Measurements from ENCODE around the gene DEGS1. TPM values are rescaled to one million over a fixed set of nuclear protein-coding genes. Genes with fewer than 3 reads are reported as not detected.
"Not testable (repeated sequence)": the region's sequence is repeated elsewhere in the genome, so short reads cannot be mapped to it uniquely, and the experiment has no call there.

DEGS1 gene
- total RNA-seq, 1 experiment from 2014 or later: 82.8 TPM

GRCh38 chr1:224205931-224206538 is 23.0 kb downstream of the DEGS1 start:
- H3K27ac ChIP-seq (ENCODE audit: low read length); intact Hi-C loops (cut with micrococcal nuclease; ENCODE audit: unreplicated experiment); POLR2A ChIA-PET; H3K4me1 ChIP-seq (ENCODE audit: control insufficient read depth, insufficient read depth, low read length); DNase-seq (ENCODE audit: low read depth, low spot score); H3K27me3 ChIP-seq (ENCODE audit: control insufficient read depth, insufficient read depth, low read length); H3K36me3 ChIP-seq (ENCODE audit: control insufficient read depth, insufficient read depth, low read length); BruUV-seq (replicated peaks); H3K4me3 ChIP-seq (ENCODE audit: low read depth in 2 of 2, low read length in 2 of 2); ATAC-seq; H3K9me3 ChIP-seq (ENCODE audit: control insufficient read depth, insufficient read depth, low read depth, low read length); in situ Hi-C loops (cut with HindIII; ENCODE audit: low pct_unique_long_range_greater_than_20kb, low sequenced_read_pairs): not testable (repeated sequence)
- CTCF ChIA-PET: interaction anchor here (1.1 kb wide), 1 partner anchor 53 kb away, joined by 3 read pairs; no protein-coding TSS in a partner anchor

DNA sequence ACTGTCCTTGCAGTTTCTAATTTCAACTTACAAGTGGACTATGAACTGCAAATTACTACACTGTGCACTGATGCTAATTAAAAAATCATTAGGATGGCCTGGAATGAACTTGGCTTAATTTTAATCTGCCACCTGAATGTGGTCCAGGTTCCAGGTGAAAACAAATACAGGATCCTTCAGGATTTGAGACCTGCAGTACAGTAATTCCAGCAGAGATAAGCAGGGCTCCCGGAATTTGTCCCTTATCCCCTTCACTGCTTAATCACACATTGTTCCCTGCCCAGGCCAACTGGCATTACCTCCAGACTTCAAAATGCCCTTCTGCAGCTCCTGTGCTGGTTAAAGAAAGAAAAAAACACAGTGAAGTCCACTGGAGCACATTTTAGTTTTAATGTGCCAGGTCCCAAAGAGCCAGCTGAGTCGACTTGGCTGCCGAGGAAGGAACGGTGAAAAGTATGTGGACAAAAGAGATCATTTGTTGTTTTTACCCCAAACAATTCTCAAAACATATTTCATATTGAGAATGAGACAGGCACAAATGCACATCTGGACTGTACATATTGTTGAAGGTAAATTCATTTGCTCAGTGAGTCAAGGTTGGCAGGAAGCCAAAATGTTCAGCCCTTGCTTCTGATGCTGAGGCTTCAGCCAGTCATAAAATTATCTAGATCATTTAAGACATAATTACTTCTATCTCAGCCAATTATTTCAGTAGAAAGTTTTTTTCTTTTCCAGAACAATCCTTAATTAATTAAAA is 28.3 kb downstream of the DEGS1 start:
- no peaks in the 10 kb centered on the region for H3K27me3 ChIP-seq (ENCODE audit: control insufficient read depth, insufficient read depth, low read length)
- ATAC-seq (no peak), DNase-seq (ENCODE audit: low read depth, low spot score) (peak; percentile 36)
- in situ Hi-C loops (cut with HindIII; ENCODE audit: low pct_unique_long_range_greater_than_20kb, low sequenced_read_pairs) (no loop called here), intact Hi-C loops (cut with micrococcal nuclease; ENCODE audit: unreplicated experiment) (no loop called here)
- CTCF ChIA-PET: no interaction called here
- no peak overlapping the region for H3K27ac ChIP-seq (ENCODE audit: low read length)
- 0 out of 2 replicates have a peak, but pooled peaks cover 4% of the 10 kb centered on the region for H3K4me1 ChIP-seq (ENCODE audit: control insufficient read depth, insufficient read depth, low read length)
- POLR2A ChIA-PET: no interaction called here
- BruUV-seq (replicated peaks): no TSS peak
- H3K4me3 ChIP-seq (ENCODE audit: low read depth in 2 of 2, low read length in 2 of 2): no peak overlapping the region
- H3K36me3 ChIP-seq (ENCODE audit: control insufficient read depth, insufficient read depth, low read length): no peaks in the 10 kb centered on the region
- no peak for TF ChIP-seq POLR2AphosphoS5 (IDR thresholded peaks at IDR 0.05; ENCODE audit: low read depth, low read length)
- no peak for TF ChIP-seq TCF7L2 (IDR thresholded peaks at IDR 0.05; ENCODE audit: low read depth, low read length)
- TF ChIP-seq, protein P1, sequence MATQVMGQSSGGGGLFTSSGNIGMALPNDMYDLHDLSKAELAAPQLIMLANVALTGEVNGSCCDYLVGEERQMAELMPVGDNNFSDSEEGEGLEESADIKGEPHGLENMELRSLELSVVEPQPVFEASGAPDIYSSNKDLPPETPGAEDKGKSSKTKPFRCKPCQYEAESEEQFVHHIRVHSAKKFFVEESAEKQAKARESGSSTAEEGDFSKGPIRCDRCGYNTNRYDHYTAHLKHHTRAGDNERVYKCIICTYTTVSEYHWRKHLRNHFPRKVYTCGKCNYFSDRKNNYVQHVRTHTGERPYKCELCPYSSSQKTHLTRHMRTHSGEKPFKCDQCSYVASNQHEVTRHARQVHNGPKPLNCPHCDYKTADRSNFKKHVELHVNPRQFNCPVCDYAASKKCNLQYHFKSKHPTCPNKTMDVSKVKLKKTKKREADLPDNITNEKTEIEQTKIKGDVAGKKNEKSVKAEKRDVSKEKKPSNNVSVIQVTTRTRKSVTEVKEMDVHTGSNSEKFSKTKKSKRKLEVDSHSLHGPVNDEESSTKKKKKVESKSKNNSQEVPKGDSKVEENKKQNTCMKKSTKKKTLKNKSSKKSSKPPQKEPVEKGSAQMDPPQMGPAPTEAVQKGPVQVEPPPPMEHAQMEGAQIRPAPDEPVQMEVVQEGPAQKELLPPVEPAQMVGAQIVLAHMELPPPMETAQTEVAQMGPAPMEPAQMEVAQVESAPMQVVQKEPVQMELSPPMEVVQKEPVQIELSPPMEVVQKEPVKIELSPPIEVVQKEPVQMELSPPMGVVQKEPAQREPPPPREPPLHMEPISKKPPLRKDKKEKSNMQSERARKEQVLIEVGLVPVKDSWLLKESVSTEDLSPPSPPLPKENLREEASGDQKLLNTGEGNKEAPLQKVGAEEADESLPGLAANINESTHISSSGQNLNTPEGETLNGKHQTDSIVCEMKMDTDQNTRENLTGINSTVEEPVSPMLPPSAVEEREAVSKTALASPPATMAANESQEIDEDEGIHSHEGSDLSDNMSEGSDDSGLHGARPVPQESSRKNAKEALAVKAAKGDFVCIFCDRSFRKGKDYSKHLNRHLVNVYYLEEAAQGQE (IDR thresholded peaks at IDR 0.05; ENCODE audit: insufficient read depth in 1 of 2, low read depth in 2 of 2, low read length in 1 of 2): no peak
- TF ChIP-seq SIN3A (IDR thresholded peaks at IDR 0.05; ENCODE audit: borderline replicate concordance, insufficient read depth, low read depth, low read length): no peak
- TF ChIP-seq, protein P2, sequence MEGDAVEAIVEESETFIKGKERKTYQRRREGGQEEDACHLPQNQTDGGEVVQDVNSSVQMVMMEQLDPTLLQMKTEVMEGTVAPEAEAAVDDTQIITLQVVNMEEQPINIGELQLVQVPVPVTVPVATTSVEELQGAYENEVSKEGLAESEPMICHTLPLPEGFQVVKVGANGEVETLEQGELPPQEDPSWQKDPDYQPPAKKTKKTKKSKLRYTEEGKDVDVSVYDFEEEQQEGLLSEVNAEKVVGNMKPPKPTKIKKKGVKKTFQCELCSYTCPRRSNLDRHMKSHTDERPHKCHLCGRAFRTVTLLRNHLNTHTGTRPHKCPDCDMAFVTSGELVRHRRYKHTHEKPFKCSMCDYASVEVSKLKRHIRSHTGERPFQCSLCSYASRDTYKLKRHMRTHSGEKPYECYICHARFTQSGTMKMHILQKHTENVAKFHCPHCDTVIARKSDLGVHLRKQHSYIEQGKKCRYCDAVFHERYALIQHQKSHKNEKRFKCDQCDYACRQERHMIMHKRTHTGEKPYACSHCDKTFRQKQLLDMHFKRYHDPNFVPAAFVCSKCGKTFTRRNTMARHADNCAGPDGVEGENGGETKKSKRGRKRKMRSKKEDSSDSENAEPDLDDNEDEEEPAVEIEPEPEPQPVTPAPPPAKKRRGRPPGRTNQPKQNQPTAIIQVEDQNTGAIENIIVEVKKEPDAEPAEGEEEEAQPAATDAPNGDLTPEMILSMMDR (IDR thresholded peaks at IDR 0.05): no peak
- H3K9me3 ChIP-seq (ENCODE audit: control insufficient read depth, insufficient read depth, low read depth, low read length): no peaks in the 10 kb centered on the region

GRCh38 chr1:224212618-224213061 is 29.6 kb downstream of the DEGS1 start:
- H3K27ac ChIP-seq (ENCODE audit: low read length): no peak overlapping the region
- TF ChIP-seq, protein P2 (IDR thresholded peaks at IDR 0.05): no peak
- TF ChIP-seq SIN3A (IDR thresholded peaks at IDR 0.05; ENCODE audit: borderline replicate concordance, insufficient read depth, low read depth, low read length) (no peak), TCF7L2 (IDR thresholded peaks at IDR 0.05; ENCODE audit: low read depth, low read length) (no peak), POLR2AphosphoS5 (IDR thresholded peaks at IDR 0.05; ENCODE audit: low read depth, low read length) (no peak)
- TF ChIP-seq, protein P1 (IDR thresholded peaks at IDR 0.05; ENCODE audit: insufficient read depth in 1 of 2, low read depth in 2 of 2, low read length in 1 of 2): no peak
- CTCF ChIA-PET: no interaction called here
- H3K4me1 ChIP-seq (ENCODE audit: control insufficient read depth, insufficient read depth, low read length): 0 out of 2 replicates have a peak, but pooled peaks cover 4% of the 10 kb centered on the region
- in situ Hi-C loops (cut with HindIII; ENCODE audit: low pct_unique_long_range_greater_than_20kb, low sequenced_read_pairs) (no loop called here), intact Hi-C loops (cut with micrococcal nuclease; ENCODE audit: unreplicated experiment) (no loop called here)
- H3K27me3 ChIP-seq (ENCODE audit: control insufficient read depth, insufficient read depth, low read length): no peaks in the 10 kb centered on the region
- 0 out of 2 replicates have a peak, but pooled peaks have one; percentile 37 for ATAC-seq
- DNase-seq (ENCODE audit: low read depth, low spot score): no peak
- H3K36me3 ChIP-seq (ENCODE audit: control insufficient read depth, insufficient read depth, low read length): no peaks in the 10 kb centered on the region
- H3K4me3 ChIP-seq (ENCODE audit: low read depth in 2 of 2, low read length in 2 of 2): no peak overlapping the region
- H3K9me3 ChIP-seq (ENCODE audit: control insufficient read depth, insufficient read depth, low read depth, low read length): no peaks in the 10 kb centered on the region
- no TSS peak for BruUV-seq (replicated peaks)
- POLR2A ChIA-PET: interaction anchor here (0.6 kb wide), 1 partner anchor 106 kb away, joined by 6 read pairs; no protein-coding TSS in a partner anchor
